ENCODE measurements around the gene KLRD1. TPM values are rescaled to one million over a fixed set of nuclear protein-coding genes. Genes with fewer than 3 reads are reported as not detected.
"Not testable (repeated sequence)": the region's sequence is repeated elsewhere in the genome, so short reads cannot be mapped to it uniquely, and the experiment has no call there.

KLRD1 gene, protein sequence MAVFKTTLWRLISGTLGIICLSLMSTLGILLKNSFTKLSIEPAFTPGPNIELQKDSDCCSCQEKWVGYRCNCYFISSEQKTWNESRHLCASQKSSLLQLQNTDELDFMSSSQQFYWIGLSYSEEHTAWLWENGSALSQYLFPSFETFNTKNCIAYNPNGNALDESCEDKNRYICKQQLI
- under 0.01 TPM for total RNA-seq

GRCh38 chr12:10307630-10308029, at the start of gene KLRD1:
KLRD1 (plus strand) TSS chr12:10307870; CDS start chr12:10308078, 208 bp downstream.
- DNase-seq (ENCODE audit: low spot score in 2 of 2) = no peak
- no peak for FAIRE-seq

GRCh38 chr12:10260927-10261326, 46.7 kb upstream of the KLRD1 start:
- FAIRE-seq (no peak), DNase-seq (ENCODE audit: low spot score in 2 of 2) (no peak)

GRCh38 chr12:10268037-10268436, 39.6 kb upstream of the KLRD1 start:
- no peak for FAIRE-seq
- DNase-seq (ENCODE audit: low spot score in 2 of 2) = no peak

DNA sequence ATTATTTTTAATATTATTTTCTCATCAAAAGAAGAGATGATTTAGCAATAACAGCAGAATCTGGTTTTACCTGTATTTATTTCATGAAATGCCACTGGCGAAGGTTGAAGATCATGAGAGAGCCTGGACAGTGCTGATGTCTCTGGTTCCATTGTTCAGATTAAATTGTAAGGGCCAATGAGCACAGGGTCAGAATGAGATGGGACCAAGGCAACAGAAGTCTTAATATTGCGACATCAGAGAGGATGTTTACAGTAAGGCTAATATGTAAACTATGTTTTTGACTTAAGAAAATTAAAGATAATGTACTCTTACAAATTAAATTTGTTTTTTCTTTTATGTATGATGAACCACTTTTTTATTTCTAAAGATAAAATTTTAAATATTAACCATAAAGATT, 35.2 kb upstream of the KLRD1 start:
- DNase-seq (ENCODE audit: low spot score in 2 of 2) (no peak), FAIRE-seq (peak; percentile 71)

DNA sequence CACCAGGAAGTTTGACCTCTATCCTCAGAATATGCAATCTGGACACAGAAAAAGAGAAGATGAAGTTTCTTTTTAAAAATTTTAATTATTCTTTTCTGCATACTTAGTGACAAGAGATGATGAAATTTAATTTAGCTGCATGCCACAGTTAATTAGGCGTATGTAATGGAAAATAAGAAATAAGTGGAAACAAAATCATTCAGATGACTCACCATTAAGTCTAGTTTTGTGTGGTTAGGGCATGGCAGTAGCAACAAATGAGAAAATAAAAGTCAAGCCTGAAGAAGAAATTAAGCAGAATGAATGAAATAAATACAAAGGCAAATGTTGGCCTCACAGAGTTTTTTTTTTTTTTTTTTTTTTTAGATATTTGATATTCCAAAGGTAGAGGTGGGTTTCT, 30.9 kb upstream of the KLRD1 start:
- no peak for DNase-seq (ENCODE audit: low spot score in 2 of 2)
- FAIRE-seq = no peak

GRCh38 chr12:10278104-10278503, 29.6 kb upstream of the KLRD1 start:
- DNase-seq (ENCODE audit: low spot score in 2 of 2) (no peak), FAIRE-seq (no peak)

DNA sequence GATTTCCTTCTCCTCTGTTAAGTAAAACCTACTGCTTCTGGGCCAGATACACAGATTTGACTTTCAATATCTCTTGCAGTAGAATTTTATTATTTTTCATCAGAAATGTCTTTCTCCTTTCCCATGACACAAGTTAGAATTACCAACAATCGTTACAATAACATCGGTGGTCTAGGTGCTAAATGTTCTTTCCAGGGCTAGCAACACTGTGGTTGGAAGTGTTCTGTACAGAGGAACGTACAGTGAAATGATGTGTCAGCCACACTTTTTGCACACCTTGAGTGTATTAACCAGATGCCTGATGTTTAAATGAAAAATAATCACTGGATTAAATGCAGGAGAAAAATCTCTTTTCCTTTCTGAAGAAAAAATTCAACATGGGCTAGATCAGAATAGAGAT, 27.7 kb upstream of the KLRD1 start:
- FAIRE-seq (no peak), DNase-seq (ENCODE audit: low spot score in 2 of 2) (no peak)

DNA sequence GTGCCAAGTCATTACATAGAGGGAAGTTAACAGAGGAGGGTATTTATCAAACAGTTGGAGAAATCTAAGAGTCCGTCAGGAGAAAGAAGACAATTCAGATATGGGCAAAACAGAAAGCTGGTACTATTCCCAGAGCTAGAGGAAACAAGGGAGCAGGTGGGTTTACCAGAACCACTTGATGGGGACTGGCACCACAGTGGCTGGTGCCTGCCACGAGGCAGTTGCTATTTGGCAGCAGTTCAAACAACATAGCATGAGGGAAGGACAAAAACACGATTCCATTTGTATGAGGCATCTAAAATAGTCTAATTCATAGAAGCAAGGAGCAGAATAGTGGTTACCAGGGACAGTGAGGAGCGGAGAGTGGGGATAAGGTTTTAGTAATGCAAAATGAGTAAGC, 24.6 kb upstream of the KLRD1 start:
- FAIRE-seq (no peak), DNase-seq (ENCODE audit: low spot score in 2 of 2) (no peak)

GRCh38 chr12:10285919-10286318, 21.8 kb upstream of the KLRD1 start:
- no peak for FAIRE-seq
- DNase-seq (ENCODE audit: low spot score in 2 of 2) = no peak

- FAIRE-seq (no peak), DNase-seq (ENCODE audit: low spot score in 2 of 2) (no peak)
Measured at GRCh38 chr12:10289005-10289754, 18.5 kb upstream of the KLRD1 start.

- DNase-seq (ENCODE audit: low spot score in 2 of 2) = no peak
Measured at GRCh38 chr12:10291030-10291429, 16.6 kb upstream of the KLRD1 start.

DNA sequence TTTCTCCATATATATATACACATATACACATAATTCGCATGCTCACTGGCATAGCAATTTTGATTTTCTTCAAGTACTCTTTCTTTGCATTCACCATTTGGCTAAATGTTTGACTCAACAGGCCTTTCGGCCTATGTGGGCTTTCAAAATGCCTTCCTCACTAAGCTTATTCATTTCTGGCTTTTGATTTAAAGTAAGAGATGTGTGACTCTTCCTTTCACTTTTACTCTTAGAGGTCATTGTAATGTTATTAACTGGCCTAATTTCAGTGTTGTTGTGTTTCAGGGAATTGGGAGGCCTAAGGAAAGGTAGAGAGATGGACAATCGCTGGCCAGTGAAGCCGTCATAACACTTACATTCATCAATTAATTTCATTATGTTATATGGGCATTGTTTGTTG, 14.5 kb upstream of the KLRD1 start:
- DNase-seq (ENCODE audit: low spot score in 2 of 2) (no peak), FAIRE-seq (no peak)

More at GRCh38 chr12:10291030-10291429, 16.6 kb upstream of the KLRD1 start:
- no peak for FAIRE-seq

- FAIRE-seq (no peak), DNase-seq (ENCODE audit: low spot score in 2 of 2) (no peak)
Measured at GRCh38 chr12:10293570-10294227, 14.0 kb upstream of the KLRD1 start.

- no peak for DNase-seq (ENCODE audit: low spot score in 2 of 2)
- no peak for FAIRE-seq
Measured at GRCh38 chr12:10301103-10301502, 6.6 kb upstream of the KLRD1 start.

- DNase-seq (ENCODE audit: low spot score in 2 of 2) (no peak), FAIRE-seq (no peak)
Measured at GRCh38 chr12:10304161-10304574, 3.5 kb upstream of the KLRD1 start.

- FAIRE-seq = no peak
- no peak for DNase-seq (ENCODE audit: low spot score in 2 of 2)
Measured at GRCh38 chr12:10305411-10305810, 2.3 kb upstream of the KLRD1 start.

- no peak for FAIRE-seq
- no peak for DNase-seq (ENCODE audit: low spot score in 2 of 2)
Measured at GRCh38 chr12:10310926-10311720, 3.5 kb downstream of the KLRD1 start.

- no peak for FAIRE-seq
- no peak for DNase-seq (ENCODE audit: low spot score in 2 of 2)
Measured at GRCh38 chr12:10319388-10319787, 11.7 kb downstream of the KLRD1 start.

- DNase-seq (ENCODE audit: low spot score in 2 of 2) = no peak
- no peak for FAIRE-seq
Measured at GRCh38 chr12:10320643-10321042, 13.0 kb downstream of the KLRD1 start.

GRCh38 chr12:10328691-10329090, 21.0 kb downstream of the KLRD1 start:
- FAIRE-seq; DNase-seq (ENCODE audit: low spot score in 2 of 2): not testable (repeated sequence)
